HCT116 (cell line): Measurements from ENCODE around the gene CTBP1. TPM values are rescaled to one million over a fixed set of nuclear protein-coding genes. Genes with fewer than 3 reads are reported as not detected.

Experiments
- ATAC-seq: fragments of 200-7000 bp; cut with Tn5 transposase; 2 replicates; pipeline ENCODE4 v1.9.1; 2020; ENCODE audit warnings: mild to moderate bottlenecking, moderate library complexity
- BruUV-seq: library from RNA; stranded (reverse); fragments of 400-500 nt; replicated peaks from 2 replicates; lab custom pipeline; 2021; lab: Mats Ljungman, UMichigan
- CTCF ChIA-PET: fragments of 300-600 bp; sonication (Branson Sonifier 250); formaldehyde crosslinking; loops from one replicate; lab custom pipeline; 2021; ENCODE audit warnings: antibody characterized with exemption; lab: Charles Lee
- POLR2A ChIA-PET: fragments of 300-600, 350-600 bp; sonication (Branson Sonifier 250); formaldehyde crosslinking; loops from one replicate; lab custom pipeline; 2021; ENCODE audit warnings: antibody characterized with exemption; lab: Charles Lee
- RAD21 ChIA-PET, 2 experiments: fragments of 300-600 bp; sonication (Branson Sonifier 250); formaldehyde crosslinking; loops; one replicate each; lab custom pipeline; 2023; ENCODE audit warnings: low total read pairs in 2 of 2; ENCODE audit not compliant: uncharacterized antibody in 2 of 2, unreplicated experiment in 2 of 2, low non-redundant PET in 1 of 2; lab: Charles Lee
- DNase-seq: peaks from one replicate; pipeline ENCODE4 v3.0.0-alpha.2; 2010; ENCODE audit warnings: low read depth, low spot score
- H2AFZ ChIP-seq: fragments of 200-600 bp; shearing (Covaris generic), sonication (generic); 2 replicates; pipeline ENCODE4 v1.6.1; 2017; ENCODE audit warnings: low read depth, mixed run types, mixed read lengths, antibody characterized with exemption, low read length; ENCODE audit not compliant: poor library complexity, severe bottlenecking
- H3K27ac ChIP-seq: 2 replicates; pipeline ENCODE4 v1.5.1; 2012; ENCODE audit warnings: low read depth, low read length
- H3K27me3 ChIP-seq: fragments of 200-600 bp; sonication (generic); 2 replicates; pipeline ENCODE4 v1.6.1; 2016; ENCODE audit warnings: mixed run types, low read length, mixed read lengths; ENCODE audit not compliant: insufficient read depth
- H3K36me3 ChIP-seq, 2 experiments: fragments of 200-500 bp in 1 of 2; fragments of 200-600 bp in 1 of 2; sonication (Bioruptor generic) in 1 of 2; sonication (generic) in 1 of 2; 2 replicates each; pipeline versions ENCODE4 v1.5.1 to v1.6.1; 2014 to 2016; ENCODE audit warnings: low read length in 2 of 2, inconsistent platforms in 1 of 2, mixed read lengths in 1 of 2, mixed run types in 1 of 2; ENCODE audit not compliant: insufficient read depth in 2 of 2, control insufficient read depth in 1 of 2
- H3K4me1 ChIP-seq, 2 experiments: fragments of 200-600 bp in 1 of 2; sonication (generic) in 1 of 2; 2 replicates each; pipeline versions ENCODE4 v1.5.1 to v1.6.1; 2012 to 2017; ENCODE audit warnings: low read length in 2 of 2, inconsistent platforms in 1 of 2, mild to moderate bottlenecking in 1 of 2, mixed read lengths in 1 of 2, mixed run types in 1 of 2, moderate library complexity in 1 of 2; ENCODE audit not compliant: insufficient read depth in 2 of 2, control insufficient read depth in 1 of 2
- H3K4me2 ChIP-seq: fragments of 200-600 bp; sonication (generic); 2 replicates; pipeline ENCODE4 v1.6.1; 2017; ENCODE audit warnings: mixed run types, low read length, mixed read lengths
- H3K4me3 ChIP-seq, 2 experiments: fragments of 200-600 bp in 1 of 2; sonication (generic) in 1 of 2; replicated peaks in 1 of 2; 2 replicates each; pipeline ENCODE4 v1.5.1; 2011 to 2016; ENCODE audit warnings: low read length in 2 of 2, control low read depth in 1 of 2, low read depth in 1 of 2, mild to moderate bottlenecking in 1 of 2, mixed read lengths in 1 of 2, mixed run types in 1 of 2
- H3K79me2 ChIP-seq: fragments of 200-600 bp; sonication (generic); 2 replicates; pipeline ENCODE4 v1.6.1; 2017; ENCODE audit warnings: mild to moderate bottlenecking, mixed run types, low read length, moderate library complexity, mixed read lengths; ENCODE audit not compliant: insufficient read depth
- H3K9ac ChIP-seq: fragments of 200-600 bp; sonication (generic); 2 replicates; pipeline ENCODE4 v1.6.1; 2016; ENCODE audit warnings: low read length, mixed read lengths
- H3K9me2 ChIP-seq: fragments of 200-600 bp; sonication (generic), shearing (Covaris generic); 2 replicates; pipeline ENCODE4 v1.6.1; 2017; ENCODE audit warnings: mixed run types, mild to moderate bottlenecking, moderate library complexity; ENCODE audit not compliant: insufficient read depth
- H3K9me3 ChIP-seq, 2 experiments: fragments of 200-500 bp in 1 of 2; fragments of 200-600 bp in 1 of 2; sonication (Bioruptor generic) in 1 of 2; sonication (generic) in 1 of 2; 2 replicates each; pipeline ENCODE4 v1.6.1; 2014 to 2017; ENCODE audit warnings: low read length in 2 of 2, mixed read lengths in 2 of 2, inconsistent platforms in 1 of 2, low read depth in 1 of 2, mild to moderate bottlenecking in 1 of 2, mixed run types in 1 of 2, moderate library complexity in 1 of 2; ENCODE audit not compliant: control insufficient read depth in 1 of 2, insufficient read depth in 1 of 2
- H4K20me1 ChIP-seq: fragments of 200-600 bp; sonication (generic), shearing (Covaris generic); 2 replicates; pipeline ENCODE4 v1.6.1; 2017; ENCODE audit warnings: mixed run types, mild to moderate bottlenecking, moderate library complexity; ENCODE audit not compliant: insufficient read depth
- CBX3 ChIP-seq: IDR thresholded peaks from 2 replicates; pipeline ENCODE4 v1.6.1; 2012; ENCODE audit warnings: low read depth
- CEBPB ChIP-seq: IDR thresholded peaks from 2 replicates; pipeline ENCODE4 v1.6.1; 2012; ENCODE audit warnings: low read depth
- EGR1 ChIP-seq: IDR thresholded peaks from 2 replicates; pipeline ENCODE4 v1.6.1; 2012; ENCODE audit warnings: low read depth
- ELF1 ChIP-seq: IDR thresholded peaks from 2 replicates; pipeline ENCODE4 v1.6.1; 2012; ENCODE audit warnings: low read depth, borderline replicate concordance
- FOSL1 ChIP-seq: IDR thresholded peaks from 2 replicates; pipeline ENCODE4 v1.6.1; 2012; ENCODE audit warnings: low read depth
- POLR2AphosphoS5 ChIP-seq: IDR thresholded peaks from 2 replicates; pipeline ENCODE4 v1.6.1; 2011; ENCODE audit warnings: mild to moderate bottlenecking, low read depth, low read length, moderate library complexity
- RAD21 ChIP-seq: IDR thresholded peaks from 2 replicates; pipeline ENCODE4 v1.6.1; 2012; ENCODE audit warnings: low read depth, mild to moderate bottlenecking
- SIN3A ChIP-seq: IDR thresholded peaks from 2 replicates; pipeline ENCODE4 v1.6.1; 2012; ENCODE audit warnings: low read depth
- SP1 ChIP-seq: IDR thresholded peaks from 2 replicates; pipeline ENCODE4 v1.6.1; 2012; ENCODE audit warnings: low read depth
- SRF ChIP-seq: IDR thresholded peaks from 2 replicates; pipeline ENCODE4 v1.6.1; 2012; ENCODE audit warnings: low read depth
- TCF7L2 ChIP-seq: IDR thresholded peaks from 2 replicates; pipeline ENCODE4 v1.7.0; 2011; ENCODE audit warnings: borderline replicate concordance, inconsistent platforms; ENCODE audit not compliant: insufficient read depth, insufficient read length; ENCODE audit errors: extremely low read depth
- YY1 ChIP-seq: IDR thresholded peaks from 2 replicates; pipeline ENCODE4 v1.6.1; 2011; ENCODE audit warnings: low read length, low read depth, moderate library complexity, mild to moderate bottlenecking; ENCODE audit not compliant: insufficient replicate concordance; ENCODE audit errors: extremely low read depth
- ZNF274 ChIP-seq: fragments of 200-500 bp; sonication (Bioruptor generic); IDR thresholded peaks from 2 replicates; pipeline ENCODE4 v1.6.1; 2014; ENCODE audit warnings: mild to moderate bottlenecking, low read depth, low read length, inconsistent platforms
- intact Hi-C: fragments of 100-400 bp; cut with micrococcal nuclease; formaldehyde crosslinking; loops from 2 replicates; pipeline ENCODE4 v1.10.0; 2022
- total RNA-seq: library from RNA; stranded (reverse); gene quantifications from one replicate; pipeline ENCODE4 v1.2.1, GENCODE V29; 2021; ENCODE audit not compliant: unreplicated experiment
- TF ChIP-seq, protein P1 (sequence below), 3 experiments: fragments of 200-600 bp in 1 of 3; sonication (generic) in 1 of 3; IDR thresholded peaks in 2 of 3; conservative IDR thresholded peaks in 1 of 3; 2 replicates each; pipeline ENCODE4 v1.5.1; 2012 to 2017; ENCODE audit warnings: low read depth in 2 of 3, low read length in 2 of 3, antibody characterized with exemption in 1 of 3, borderline replicate concordance in 1 of 3, control low read depth in 1 of 3, mild to moderate bottlenecking in 1 of 3, mixed read lengths in 1 of 3, mixed run types in 1 of 3, moderate library complexity in 1 of 3; ENCODE audit not compliant: insufficient read depth in 1 of 3
- TF ChIP-seq, protein P2 (sequence below): IDR thresholded peaks from 2 replicates; pipeline ENCODE4 v1.6.1; 2012
- TF ChIP-seq, protein P3 (sequence below): IDR thresholded peaks from 2 replicates; pipeline ENCODE4 v1.6.1; 2012; ENCODE audit warnings: low read depth
- TF ChIP-seq, protein P4 (sequence below): IDR thresholded peaks from 2 replicates; pipeline ENCODE4 v1.6.1; 2012

CTBP1 gene
- total RNA-seq, 1 experiment from 2014 or later, result 175 TPM

DNA sequence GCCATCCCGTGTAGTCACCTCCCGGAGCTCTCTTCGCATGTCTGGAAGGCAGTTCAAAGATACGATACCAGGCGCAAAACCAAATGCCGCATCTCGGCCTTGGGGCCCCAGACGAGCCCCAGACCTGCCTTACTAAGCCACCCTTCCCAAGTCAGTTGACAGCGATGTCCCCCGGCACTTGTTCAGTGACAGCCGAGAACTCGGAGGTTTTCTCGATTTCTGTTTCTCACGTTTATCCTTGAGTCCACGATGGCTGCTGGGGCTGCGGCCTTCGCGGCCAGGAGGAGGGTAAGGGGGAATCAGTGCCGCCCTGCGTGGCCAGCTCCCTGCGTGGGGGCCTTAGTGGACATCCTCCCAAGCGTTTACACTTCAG lies 48.1 kb upstream of the CTBP1 start:
- intact Hi-C loops, result no loop called here
- peaks cover 1 to 5% of the 10 kb centered on the region in 2 experiments for H3K4me1 ChIP-seq
- 0 out of 2 replicates have a peak, but pooled peaks cover 3% of the 10 kb centered on the region for H4K20me1 ChIP-seq
- no peaks in the 10 kb centered on the region for H3K27me3 ChIP-seq
- TF ChIP-seq CBX3 (no peak), SP1 (no peak), ZNF274 (no peak), ELF1 (no peak), POLR2AphosphoS5 (no peak), CEBPB (no peak), YY1 (no peak), TCF7L2 (no peak), EGR1 (no peak), FOSL1 (no peak), SIN3A (no peak), SRF (no peak), RAD21 (no peak)
- TF ChIP-seq, protein P1, sequence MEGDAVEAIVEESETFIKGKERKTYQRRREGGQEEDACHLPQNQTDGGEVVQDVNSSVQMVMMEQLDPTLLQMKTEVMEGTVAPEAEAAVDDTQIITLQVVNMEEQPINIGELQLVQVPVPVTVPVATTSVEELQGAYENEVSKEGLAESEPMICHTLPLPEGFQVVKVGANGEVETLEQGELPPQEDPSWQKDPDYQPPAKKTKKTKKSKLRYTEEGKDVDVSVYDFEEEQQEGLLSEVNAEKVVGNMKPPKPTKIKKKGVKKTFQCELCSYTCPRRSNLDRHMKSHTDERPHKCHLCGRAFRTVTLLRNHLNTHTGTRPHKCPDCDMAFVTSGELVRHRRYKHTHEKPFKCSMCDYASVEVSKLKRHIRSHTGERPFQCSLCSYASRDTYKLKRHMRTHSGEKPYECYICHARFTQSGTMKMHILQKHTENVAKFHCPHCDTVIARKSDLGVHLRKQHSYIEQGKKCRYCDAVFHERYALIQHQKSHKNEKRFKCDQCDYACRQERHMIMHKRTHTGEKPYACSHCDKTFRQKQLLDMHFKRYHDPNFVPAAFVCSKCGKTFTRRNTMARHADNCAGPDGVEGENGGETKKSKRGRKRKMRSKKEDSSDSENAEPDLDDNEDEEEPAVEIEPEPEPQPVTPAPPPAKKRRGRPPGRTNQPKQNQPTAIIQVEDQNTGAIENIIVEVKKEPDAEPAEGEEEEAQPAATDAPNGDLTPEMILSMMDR (IDR thresholded peaks at IDR 0.05 in 2 of 3, conservative IDR thresholded peaks at IDR 0.05 in 1 of 3; ENCODE audit: borderline replicate concordance in 1 of 3, insufficient read depth in 1 of 3, low read depth in 2 of 3, low read length in 2 of 3), result no peak
- TF ChIP-seq, protein P2, sequence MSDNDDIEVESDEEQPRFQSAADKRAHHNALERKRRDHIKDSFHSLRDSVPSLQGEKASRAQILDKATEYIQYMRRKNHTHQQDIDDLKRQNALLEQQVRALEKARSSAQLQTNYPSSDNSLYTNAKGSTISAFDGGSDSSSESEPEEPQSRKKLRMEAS, result no peak
- TF ChIP-seq, protein P3, sequence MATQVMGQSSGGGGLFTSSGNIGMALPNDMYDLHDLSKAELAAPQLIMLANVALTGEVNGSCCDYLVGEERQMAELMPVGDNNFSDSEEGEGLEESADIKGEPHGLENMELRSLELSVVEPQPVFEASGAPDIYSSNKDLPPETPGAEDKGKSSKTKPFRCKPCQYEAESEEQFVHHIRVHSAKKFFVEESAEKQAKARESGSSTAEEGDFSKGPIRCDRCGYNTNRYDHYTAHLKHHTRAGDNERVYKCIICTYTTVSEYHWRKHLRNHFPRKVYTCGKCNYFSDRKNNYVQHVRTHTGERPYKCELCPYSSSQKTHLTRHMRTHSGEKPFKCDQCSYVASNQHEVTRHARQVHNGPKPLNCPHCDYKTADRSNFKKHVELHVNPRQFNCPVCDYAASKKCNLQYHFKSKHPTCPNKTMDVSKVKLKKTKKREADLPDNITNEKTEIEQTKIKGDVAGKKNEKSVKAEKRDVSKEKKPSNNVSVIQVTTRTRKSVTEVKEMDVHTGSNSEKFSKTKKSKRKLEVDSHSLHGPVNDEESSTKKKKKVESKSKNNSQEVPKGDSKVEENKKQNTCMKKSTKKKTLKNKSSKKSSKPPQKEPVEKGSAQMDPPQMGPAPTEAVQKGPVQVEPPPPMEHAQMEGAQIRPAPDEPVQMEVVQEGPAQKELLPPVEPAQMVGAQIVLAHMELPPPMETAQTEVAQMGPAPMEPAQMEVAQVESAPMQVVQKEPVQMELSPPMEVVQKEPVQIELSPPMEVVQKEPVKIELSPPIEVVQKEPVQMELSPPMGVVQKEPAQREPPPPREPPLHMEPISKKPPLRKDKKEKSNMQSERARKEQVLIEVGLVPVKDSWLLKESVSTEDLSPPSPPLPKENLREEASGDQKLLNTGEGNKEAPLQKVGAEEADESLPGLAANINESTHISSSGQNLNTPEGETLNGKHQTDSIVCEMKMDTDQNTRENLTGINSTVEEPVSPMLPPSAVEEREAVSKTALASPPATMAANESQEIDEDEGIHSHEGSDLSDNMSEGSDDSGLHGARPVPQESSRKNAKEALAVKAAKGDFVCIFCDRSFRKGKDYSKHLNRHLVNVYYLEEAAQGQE, result no peak
- TF ChIP-seq, protein P4, sequence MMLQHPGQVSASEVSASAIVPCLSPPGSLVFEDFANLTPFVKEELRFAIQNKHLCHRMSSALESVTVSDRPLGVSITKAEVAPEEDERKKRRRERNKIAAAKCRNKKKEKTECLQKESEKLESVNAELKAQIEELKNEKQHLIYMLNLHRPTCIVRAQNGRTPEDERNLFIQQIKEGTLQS, result no peak
- ATAC-seq (no peak), DNase-seq (no peak)
- no peaks in the 10 kb centered on the region for H3K9me2 ChIP-seq
- no peak overlapping the region for H2AFZ ChIP-seq
- CTCF ChIA-PET, result no interaction called here
- H3K9me3 ChIP-seq, result no peaks in the 10 kb centered on the region
- no peak overlapping the region for H3K4me3 ChIP-seq
- peaks cover 5 to 17% of the 10 kb centered on the region in 2 experiments; a peak in 3 of 4 replicates for H3K36me3 ChIP-seq
- RAD21 ChIA-PET, result no interaction called here
- BruUV-seq, result no TSS peak
- no peak overlapping the region for H3K4me2 ChIP-seq
- no peak overlapping the region for H3K27ac ChIP-seq
- no peak overlapping the region for H3K9ac ChIP-seq
- POLR2A ChIA-PET, result no interaction called here
- H3K79me2 ChIP-seq, result peaks cover 95% of the 10 kb centered on the region
